Osteocyte (in vitro differentiated cells): ENCODE data around the gene TNK2. TPM values are rescaled to one million over a fixed set of nuclear protein-coding genes. Genes with fewer than 3 reads are reported as not detected.

ENCODE experiments used
- DNase-seq: peaks from one replicate; pipeline ENCODE4 v3.0.0; 2021; ENCODE audit warnings: mixed read lengths; ENCODE audit not compliant: unreplicated experiment; ENCODE audit errors: extremely low spot score
- H3K27ac Mint-ChIP-seq: one replicate; pipeline ENCODE4 v1.8.0; 2021; ENCODE audit warnings: mild to moderate bottlenecking, mixed read lengths; ENCODE audit not compliant: unreplicated experiment
- H3K27me3 Mint-ChIP-seq: one replicate; pipeline ENCODE4 v1.8.0; 2021; ENCODE audit warnings: mixed read lengths; ENCODE audit not compliant: unreplicated experiment
- H3K36me3 Mint-ChIP-seq: one replicate; pipeline ENCODE4 v1.8.0; 2021; ENCODE audit warnings: mixed read lengths; ENCODE audit not compliant: unreplicated experiment
- H3K4me1 Mint-ChIP-seq: one replicate; pipeline ENCODE4 v1.8.0; 2021; ENCODE audit warnings: mixed read lengths; ENCODE audit not compliant: unreplicated experiment
- H3K4me3 Mint-ChIP-seq: one replicate; pipeline ENCODE4 v1.8.0; 2021; ENCODE audit warnings: mild to moderate bottlenecking, moderate library complexity, mixed read lengths; ENCODE audit not compliant: unreplicated experiment
- H3K9me3 Mint-ChIP-seq: one replicate; pipeline ENCODE4 v1.8.0; 2021; ENCODE audit warnings: mixed read lengths; ENCODE audit not compliant: unreplicated experiment
- total RNA-seq: library from RNA; stranded (reverse); gene quantifications from 2 replicates; pipeline ENCODE4 v1.2.1, GENCODE V29; 2021
- TF ChIP-seq, protein P1 (sequence below): fragments of 200-600 bp; sonication (generic); IDR thresholded peaks from 2 replicates; pipeline ENCODE4 v1.5.0; 2021; ENCODE audit warnings: antibody characterized with exemption, mild to moderate bottlenecking, moderate library complexity

The TNK2 gene
- total RNA-seq, 1 donor from 2014 or later, result 54.2 TPM

- Mint-ChIP-seq H3K27ac (no peak overlapping the region), H3K9me3 (no peaks in the 10 kb centered on the region), H3K4me1 (peaks cover 2% of the 10 kb centered on the region), H3K36me3 (no peaks in the 10 kb centered on the region), H3K27me3 (peaks cover 4% of the 10 kb centered on the region), H3K4me3 (no peak overlapping the region)
- DNase-seq, result no peak
- TF ChIP-seq, protein P1, sequence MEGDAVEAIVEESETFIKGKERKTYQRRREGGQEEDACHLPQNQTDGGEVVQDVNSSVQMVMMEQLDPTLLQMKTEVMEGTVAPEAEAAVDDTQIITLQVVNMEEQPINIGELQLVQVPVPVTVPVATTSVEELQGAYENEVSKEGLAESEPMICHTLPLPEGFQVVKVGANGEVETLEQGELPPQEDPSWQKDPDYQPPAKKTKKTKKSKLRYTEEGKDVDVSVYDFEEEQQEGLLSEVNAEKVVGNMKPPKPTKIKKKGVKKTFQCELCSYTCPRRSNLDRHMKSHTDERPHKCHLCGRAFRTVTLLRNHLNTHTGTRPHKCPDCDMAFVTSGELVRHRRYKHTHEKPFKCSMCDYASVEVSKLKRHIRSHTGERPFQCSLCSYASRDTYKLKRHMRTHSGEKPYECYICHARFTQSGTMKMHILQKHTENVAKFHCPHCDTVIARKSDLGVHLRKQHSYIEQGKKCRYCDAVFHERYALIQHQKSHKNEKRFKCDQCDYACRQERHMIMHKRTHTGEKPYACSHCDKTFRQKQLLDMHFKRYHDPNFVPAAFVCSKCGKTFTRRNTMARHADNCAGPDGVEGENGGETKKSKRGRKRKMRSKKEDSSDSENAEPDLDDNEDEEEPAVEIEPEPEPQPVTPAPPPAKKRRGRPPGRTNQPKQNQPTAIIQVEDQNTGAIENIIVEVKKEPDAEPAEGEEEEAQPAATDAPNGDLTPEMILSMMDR, result no peak
Measured at GRCh38 chr3:195929452-195929851, 21.1 kb upstream of the TNK2 start.

DNA sequence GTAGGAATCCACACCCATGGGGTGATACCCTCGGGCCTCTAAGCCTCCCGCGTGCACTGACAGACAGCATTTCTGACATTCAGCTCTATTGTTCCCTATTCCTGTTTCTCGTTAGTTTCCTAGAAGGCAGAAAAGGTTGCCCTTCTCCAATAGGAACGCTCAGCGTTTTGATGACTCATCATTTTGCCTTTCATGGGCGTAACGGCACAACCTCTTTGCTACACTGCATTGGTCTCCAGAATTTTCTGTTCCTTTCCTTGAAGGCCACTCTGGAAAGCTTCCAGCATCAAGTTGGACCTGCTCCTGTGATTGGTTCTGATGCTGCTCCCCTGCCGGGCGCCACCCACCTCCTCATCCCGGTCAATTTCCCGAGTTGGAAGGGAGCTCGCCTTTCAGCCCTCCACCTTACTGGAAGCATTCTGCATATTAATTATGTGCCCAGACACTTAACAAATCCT is 13.0 kb upstream of the TNK2 start:
- TF ChIP-seq, protein P1, result no peak
- no peaks in the 10 kb centered on the region for H3K36me3 Mint-ChIP-seq
- H3K9me3 Mint-ChIP-seq, result no peaks in the 10 kb centered on the region
- no peak for DNase-seq
- H3K4me3 Mint-ChIP-seq, result no peak overlapping the region
- peaks cover 40% of the 10 kb centered on the region for H3K27me3 Mint-ChIP-seq
- H3K27ac Mint-ChIP-seq, result no peak overlapping the region
- H3K4me1 Mint-ChIP-seq, result no peaks in the 10 kb centered on the region

GRCh38 chr3:195918176-195918575 is 9.8 kb upstream of the TNK2 start:
- Mint-ChIP-seq H3K9me3 (no peaks in the 10 kb centered on the region), H3K27me3 (peaks cover 32% of the 10 kb centered on the region), H3K36me3 (no peaks in the 10 kb centered on the region), H3K27ac (no peak overlapping the region), H3K4me3 (no peak overlapping the region), H3K4me1 (peaks cover 6% of the 10 kb centered on the region)
- TF ChIP-seq, protein P1, result no peak
- no peak for DNase-seq

DNA sequence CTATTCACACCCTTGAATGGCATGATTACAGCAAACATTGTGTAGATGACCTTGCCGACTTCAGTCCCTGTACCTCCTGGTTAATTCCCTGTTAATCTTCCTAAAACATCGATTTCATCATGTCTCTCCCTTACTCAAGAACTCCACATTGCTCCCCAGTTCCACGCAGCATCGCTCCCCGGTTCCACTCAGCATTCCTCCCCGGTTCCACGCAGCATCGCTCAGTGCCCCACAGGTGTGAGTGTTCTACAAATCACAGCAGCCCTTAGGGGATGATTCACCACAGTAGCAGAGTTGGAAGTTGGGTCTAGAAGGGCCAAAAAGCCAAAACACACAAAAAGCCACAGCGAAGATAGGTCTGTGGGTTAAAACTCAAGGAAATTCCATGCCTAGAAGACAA is 8.6 kb upstream of the TNK2 start:
- H3K27ac Mint-ChIP-seq, result no peak overlapping the region
- H3K36me3 Mint-ChIP-seq, result no peaks in the 10 kb centered on the region
- no peak overlapping the region for H3K4me3 Mint-ChIP-seq
- TF ChIP-seq, protein P1, result no peak
- H3K9me3 Mint-ChIP-seq, result no peaks in the 10 kb centered on the region
- peaks cover 6% of the 10 kb centered on the region for H3K4me1 Mint-ChIP-seq
- H3K27me3 Mint-ChIP-seq, result peaks cover 32% of the 10 kb centered on the region
- no peak for DNase-seq

DNA sequence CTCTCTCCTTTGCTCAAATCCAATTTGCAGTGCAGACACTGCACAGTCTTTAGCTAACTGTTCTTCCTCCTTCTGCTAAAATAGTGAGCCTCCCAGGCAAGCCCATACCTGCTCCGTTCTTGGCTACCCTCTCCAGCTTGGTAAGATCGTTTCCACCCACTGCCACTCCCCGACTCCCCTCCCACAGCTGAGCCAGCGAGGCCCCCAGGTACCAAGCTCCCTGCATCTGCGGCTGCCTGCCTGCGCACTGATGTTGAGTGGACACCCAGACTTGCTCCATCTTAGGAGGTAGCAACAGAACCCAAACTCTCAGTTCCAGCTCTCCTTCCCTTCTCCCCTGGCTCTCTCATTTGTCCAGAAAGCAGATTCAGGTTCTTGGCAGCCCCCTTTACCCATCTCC is 7.9 kb upstream of the TNK2 start:
- Mint-ChIP-seq H3K27me3 (peaks cover 26% of the 10 kb centered on the region), H3K27ac (no peak overlapping the region), H3K4me3 (no peak overlapping the region), H3K36me3 (no peaks in the 10 kb centered on the region), H3K4me1 (peaks cover 6% of the 10 kb centered on the region), H3K9me3 (no peaks in the 10 kb centered on the region)
- TF ChIP-seq, protein P1, result no peak
- no peak for DNase-seq
